Upper lobe of left lung (tissue), 4 donors: ENCODE data around the gene JRKL.
"Not testable (repeated sequence)": the region's sequence is repeated elsewhere in the genome, so short reads cannot be mapped to it uniquely, and the experiment has no call there.

ENCODE experiments used
- CTCF ChIP-seq, 6 experiments: fragments of 450-650 bp in 4 of 6; fragments of 200-600 bp in 2 of 6; sonication (generic) in 2 of 6; IDR thresholded peaks; one replicate each; pipeline ENCODE4 v1.5.1; 2016 to 2019; ENCODE audit warnings: antibody characterized with exemption in 6 of 6
- EP300 ChIP-seq, 4 donors: sonication (generic); formaldehyde crosslinking; IDR thresholded peaks; one replicate each; pipeline ENCODE4 v1.5.1; 2017; ENCODE audit warnings: antibody characterized with exemption in 4 of 4, control low read depth in 2 of 4
- POLR2AphosphoS5 ChIP-seq, 2 donors: sonication (generic); formaldehyde crosslinking; IDR thresholded peaks; one replicate each; pipeline ENCODE4 v1.5.1; 2017; ENCODE audit warnings: antibody characterized with exemption in 2 of 2

- not testable (repeated sequence) for TF ChIP-seq CTCF, EP300, POLR2AphosphoS5 (IDR thresholded peaks at IDR 0.05)
These were observed 21.6 kb downstream of the JRKL start for GRCh38 chr11:96411412-96411811.
